ENCODE data around the gene LTBP1.
"Not testable (repeated sequence)": the region's sequence is repeated elsewhere in the genome, so short reads cannot be mapped to it uniquely, and the experiment has no call there.

Gene LTBP1
- total RNA-seq, result 0.31 to 2.5 reads per million in 2 donors

DNA sequence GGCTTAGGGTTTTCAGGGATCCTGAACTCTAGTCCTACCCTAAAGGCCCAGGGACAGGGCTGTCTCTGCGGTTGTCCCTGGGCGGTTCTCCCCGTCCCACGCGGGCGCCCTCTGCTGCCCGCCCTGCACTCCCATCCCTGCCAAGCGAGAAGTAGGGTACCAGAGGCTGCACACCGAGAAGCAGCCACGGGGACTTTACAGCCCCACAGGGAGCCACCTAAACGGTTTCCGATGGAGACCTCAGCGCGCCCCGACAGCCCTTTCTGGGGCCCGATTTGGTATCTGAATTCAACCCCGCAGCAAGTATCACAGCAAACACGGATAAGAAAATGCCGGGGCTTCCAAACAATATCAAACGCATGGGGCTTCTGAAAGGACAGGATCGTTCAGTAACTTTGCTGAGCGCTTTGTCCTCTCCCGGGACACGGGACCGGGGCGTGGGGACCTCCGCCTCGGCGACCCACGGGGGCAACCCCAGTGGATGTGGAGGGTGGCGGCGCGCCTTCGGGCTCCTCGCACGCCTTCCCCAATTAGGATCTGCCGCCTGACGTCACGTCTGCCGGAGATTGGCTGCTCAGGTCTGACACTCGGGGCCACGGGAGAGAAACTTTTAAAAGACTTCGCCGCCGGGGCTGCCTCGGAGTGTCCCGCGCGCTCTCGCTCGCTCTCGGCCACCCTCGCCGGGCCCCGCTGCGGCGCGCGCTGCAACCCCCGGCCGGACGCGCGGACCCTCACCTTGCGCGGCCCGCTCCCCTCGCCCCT is at the start of gene LTBP1:
Gene LTBP1 (plus strand): TSS at position 640 of the 762 bp plus-strand sequence. CDS start 372 bp downstream, outside the sequence.
- peak; percentile 6 to 82 (median 33) for DNase-seq

DNA sequence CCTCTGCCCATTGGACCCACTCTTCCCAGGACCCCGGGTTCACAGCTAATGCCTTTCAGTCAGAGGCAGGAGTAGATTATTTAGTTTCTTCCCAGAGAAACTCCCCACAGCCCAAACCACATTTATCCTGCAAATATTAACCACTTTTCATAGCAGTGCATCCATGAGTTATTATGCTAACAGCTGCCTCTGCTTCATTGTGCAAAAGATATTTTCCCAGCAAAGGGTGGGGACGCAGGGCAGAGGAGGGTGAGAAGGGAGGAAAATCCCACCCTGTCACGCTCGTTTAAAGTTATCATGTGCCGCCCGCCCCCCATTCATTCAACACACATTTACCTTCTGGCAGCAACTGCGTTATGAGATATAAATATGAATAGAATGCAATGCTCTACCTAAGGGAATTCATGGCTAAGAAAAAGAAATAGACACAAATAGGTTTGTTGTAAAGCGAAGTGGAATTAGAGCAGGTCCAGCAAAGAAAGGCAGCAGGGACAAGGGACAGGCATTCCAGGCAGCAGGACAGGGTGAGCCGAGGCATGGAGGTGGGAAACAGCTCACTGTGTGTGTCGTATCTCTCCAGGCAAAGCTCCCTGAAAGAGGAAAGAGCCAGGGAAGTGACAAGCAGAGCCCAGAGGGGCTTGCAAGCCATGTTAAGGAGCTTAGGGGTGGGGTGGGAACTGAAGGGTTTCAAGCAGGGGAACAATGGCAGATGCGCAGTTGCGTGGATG is 46.3 kb upstream of the LTBP1 start:
- DNase-seq, result no peak

- no peak for DNase-seq
These were observed 45.4 kb upstream of the LTBP1 start for GRCh38 chr2:32901313-32901712.

DNA sequence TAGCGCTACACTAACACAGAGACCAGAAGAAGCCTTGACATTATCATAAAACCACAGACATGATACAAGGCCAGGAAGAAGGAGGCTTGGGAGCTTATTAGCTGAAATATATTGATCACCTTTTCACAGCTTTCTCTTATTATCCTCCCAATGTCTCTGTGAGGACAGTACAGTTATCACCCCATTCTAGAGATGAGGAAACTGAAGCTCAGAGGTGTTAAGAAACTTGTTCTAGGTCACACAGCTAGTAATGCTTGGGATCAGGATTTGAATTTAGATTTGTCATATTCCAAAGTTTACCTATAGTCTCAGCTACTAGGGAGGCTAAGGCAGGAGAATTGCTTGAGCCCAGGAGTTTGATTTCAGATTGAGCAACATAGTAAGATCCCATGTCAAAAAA is 44.6 kb upstream of the LTBP1 start:
- DNase-seq, result no peak

DNA sequence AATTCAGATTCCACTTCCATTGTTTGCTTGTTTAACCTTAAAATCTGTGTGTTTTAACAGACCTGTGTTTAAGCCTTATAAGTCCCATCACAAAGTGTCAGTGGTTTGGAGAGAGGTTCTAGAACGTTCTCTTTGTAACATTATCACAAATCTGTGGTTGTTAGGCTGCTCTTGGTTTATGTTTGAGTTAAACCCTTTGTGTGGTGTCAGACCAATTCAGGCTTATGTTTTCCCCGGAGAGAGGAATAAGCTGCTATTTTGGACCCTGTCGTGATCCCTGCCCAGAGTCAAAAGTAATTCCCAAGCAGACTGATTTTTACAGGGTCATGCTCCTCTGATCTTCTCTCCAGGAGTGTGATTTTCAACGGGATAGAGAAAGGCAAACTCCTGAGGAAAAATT is 43.8 kb upstream of the LTBP1 start:
- no peak for DNase-seq

DNA sequence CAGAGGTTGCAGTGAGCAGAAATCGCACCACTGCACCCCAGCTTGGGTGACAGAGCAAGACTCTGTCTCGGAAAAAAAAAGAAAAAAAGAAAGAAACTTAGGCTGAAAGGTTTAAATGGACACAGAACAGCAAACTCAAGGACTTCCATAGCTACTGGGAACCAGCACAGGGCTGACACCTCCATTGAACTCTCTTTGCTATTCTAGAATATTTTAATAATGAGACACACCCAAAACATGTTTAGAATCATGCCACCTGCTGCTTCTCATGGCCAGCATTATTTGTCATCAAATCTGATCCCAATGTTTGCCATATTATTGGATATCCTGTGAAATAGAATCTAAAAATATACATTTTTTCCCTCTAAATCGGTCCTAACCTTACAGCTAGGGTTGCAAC is 42.7 kb upstream of the LTBP1 start:
- DNase-seq, result no peak

DNA sequence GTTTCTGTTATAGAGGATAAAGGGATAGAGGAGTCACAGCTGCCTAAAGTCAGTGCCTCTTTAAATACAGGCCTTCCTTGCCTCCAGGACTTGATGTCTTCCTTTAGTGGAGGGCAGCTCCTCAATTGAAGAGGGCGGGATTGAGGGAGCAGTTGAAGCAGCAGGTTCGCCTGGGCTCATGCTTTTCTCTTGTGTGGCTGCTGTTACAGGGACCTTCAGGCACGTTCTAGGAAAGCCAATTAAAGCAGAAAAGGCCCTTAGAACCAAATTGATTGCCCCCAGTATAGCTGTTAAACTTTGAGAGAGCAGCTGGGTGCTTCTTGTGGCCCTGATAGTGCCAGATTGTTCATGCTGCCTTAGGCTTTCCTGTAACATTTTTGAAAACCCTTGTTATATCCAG is 42.0 kb upstream of the LTBP1 start:
- DNase-seq, result no peak

- DNase-seq, result no peak
These were observed 41.5 kb upstream of the LTBP1 start for GRCh38 chr2:32905270-32905669.

GRCh38 chr2:32910883-32911598 is 35.7 kb upstream of the LTBP1 start:
- DNase-seq, result no peak

- no peak for DNase-seq
These were observed 31.1 kb upstream of the LTBP1 start for GRCh38 chr2:32915694-32916093.

- no peak for DNase-seq
These were observed 28.0 kb upstream of the LTBP1 start for GRCh38 chr2:32918774-32919173.

- not testable (repeated sequence) for DNase-seq
These were observed 26.9 kb upstream of the LTBP1 start for GRCh38 chr2:32919901-32920300.

DNA sequence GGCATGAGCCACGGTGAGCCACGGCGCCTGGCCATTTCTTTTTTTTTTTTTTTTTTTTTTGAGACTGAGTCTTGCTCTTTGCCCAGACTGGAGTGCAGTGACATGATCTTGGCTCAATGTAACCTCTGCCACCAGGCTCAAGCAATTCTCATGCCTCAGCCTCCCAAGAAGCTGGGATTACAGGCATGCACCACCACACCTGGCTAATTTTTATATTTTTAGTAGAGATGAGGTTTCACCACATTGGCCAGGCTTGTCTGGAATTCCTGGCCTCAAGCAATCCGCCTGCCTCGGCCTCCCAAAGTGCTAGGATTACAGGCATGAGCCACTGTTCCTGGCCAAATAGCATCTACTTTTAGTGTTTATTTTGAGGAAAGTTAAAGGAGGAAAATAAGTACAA is 25.3 kb upstream of the LTBP1 start:
- not testable (repeated sequence) for DNase-seq

GRCh38 chr2:32922501-32922900 is 24.3 kb upstream of the LTBP1 start:
- no peak for DNase-seq

- no peak for DNase-seq
These were observed 23.6 kb upstream of the LTBP1 start for GRCh38 chr2:32923109-32923508.

GRCh38 chr2:32925283-32925815 is 21.4 kb upstream of the LTBP1 start:
- no peak for DNase-seq

DNA sequence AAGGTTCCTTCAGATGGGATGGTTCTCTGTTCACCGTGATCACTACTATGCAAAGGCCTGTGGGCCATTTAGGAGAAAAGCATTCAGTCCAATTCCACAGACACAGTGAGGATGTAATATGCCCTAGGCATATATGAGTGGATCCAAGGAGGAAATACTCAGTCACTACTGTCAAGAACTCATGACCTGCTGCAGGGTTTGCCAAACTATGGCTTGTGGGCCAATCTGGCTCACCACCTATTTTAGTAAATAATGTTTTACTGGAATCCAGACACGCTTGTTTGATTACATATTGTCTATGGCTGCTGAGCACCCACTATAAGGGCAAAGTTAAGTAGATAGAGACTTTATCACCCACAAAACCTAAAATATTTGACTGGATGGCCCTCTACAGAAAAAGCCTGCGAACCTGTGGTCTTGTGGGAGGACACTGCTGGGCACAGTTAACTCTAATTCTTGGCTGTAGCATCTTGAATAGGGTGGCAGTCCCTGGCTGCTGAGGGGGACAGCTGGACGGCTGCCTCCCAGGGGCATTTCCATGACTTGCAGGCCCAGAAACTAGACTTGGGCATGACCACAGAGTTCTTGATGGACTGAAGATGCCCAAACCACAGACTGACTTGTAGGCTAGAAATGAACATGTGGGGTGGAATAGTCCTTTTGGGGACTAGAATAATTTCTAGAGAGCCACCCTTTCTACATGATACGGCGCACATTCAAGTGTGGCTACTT is 20.6 kb upstream of the LTBP1 start:
- DNase-seq, result no peak

DNA sequence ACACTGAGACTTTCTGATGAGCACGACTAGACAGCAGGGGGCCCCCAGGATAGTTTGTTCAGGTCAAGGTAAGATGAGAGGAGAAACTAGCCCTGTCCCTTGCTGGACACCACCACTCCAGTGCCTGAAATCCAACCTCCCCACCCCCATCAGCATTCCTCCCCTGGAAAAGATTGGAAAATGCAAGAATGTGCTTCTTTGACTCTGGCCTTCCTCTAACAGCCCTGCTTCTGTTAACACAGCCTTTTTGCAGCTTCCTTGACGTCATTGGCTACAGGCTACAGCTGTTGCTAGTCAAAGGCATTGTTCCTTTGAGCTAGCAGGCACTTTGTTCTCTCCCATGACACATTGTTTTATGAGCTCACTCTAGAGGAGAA is 20.1 kb upstream of the LTBP1 start:
- DNase-seq, result no peak

GRCh38 chr2:32930436-32930835 is 16.3 kb upstream of the LTBP1 start:
- DNase-seq, result no peak

- no peak for DNase-seq
These were observed 15.2 kb upstream of the LTBP1 start for GRCh38 chr2:32931519-32931918.

DNA sequence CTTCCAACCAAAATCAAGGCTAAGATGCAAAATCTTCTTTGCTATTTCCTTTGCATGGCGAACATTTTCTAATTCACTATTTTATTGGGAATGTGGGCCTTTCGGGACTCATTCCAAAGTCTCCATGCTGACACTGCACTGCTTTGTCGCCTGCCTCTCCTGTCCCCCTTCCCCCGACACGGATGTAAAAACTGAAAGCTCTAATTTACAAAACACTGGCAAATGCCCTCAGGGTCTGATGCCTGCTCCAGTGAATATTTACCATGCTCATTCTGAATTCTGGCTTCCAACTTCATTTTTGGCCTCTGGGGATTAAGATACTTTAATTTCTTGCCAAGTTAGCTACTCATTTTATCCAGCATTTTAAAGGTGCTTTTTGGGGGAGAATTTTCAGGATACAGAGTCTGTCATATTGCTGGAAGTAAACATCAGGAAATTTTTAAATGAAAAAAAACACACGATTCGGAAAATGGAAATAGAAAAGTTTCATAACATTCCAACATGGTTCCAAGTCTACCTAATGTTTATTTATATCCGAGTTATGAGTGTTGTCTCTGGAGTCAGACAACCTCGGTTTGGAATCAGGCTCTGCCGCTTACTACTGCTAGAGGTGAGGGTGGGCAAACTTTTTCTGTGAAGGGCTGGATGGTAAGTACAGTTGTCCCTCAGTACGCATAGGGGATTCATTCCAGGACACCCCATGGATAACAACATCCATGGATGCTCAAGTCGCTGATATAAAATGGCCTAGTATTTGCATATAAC is 14.6 kb upstream of the LTBP1 start:
- DNase-seq, result no peak
